ENCODE data around the gene CCDC91. TPM values are rescaled to one million over a fixed set of nuclear protein-coding genes. Genes with fewer than 3 reads are reported as not detected.
A peak's percentile ranks its signal among the peaks of the same experiment; 100 is the strongest.

The CCDC91 gene
- total RNA-seq, 3 donors from 2014 or later, result 25.0 to 42.5 (median 27.8) TPM

DNA sequence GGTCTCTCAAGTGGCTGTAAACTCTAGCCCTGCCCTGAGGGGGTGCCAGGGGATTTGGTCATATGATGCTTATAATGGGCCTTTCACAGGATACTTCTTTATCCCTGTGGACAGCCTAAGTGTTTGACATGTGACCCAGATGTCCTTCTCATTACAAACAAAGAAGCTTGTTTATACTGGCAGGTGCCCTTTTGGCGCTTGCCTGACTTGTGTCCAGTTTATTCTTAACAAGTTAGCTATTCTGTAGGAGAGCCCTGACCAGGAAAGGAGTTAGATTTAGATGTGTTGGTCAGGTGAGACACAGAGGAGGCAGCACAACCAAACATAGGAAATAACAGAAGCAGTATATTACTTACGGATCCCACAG lies 51.9 kb downstream of the CCDC91 start:
- H3K9me3 ChIP-seq, result no peaks in the 10 kb centered on the region
- DNase-seq (no peak), ATAC-seq (no peak)
- no peaks in the 10 kb centered on the region for H3K36me3 ChIP-seq (ENCODE audit: low read depth)
- H3K4me1 ChIP-seq (ENCODE audit: low read depth), result no peaks in the 10 kb centered on the region
- intact Hi-C loops (cut with DNase I, micrococcal nuclease), result no loop called here
- no peak overlapping the region for H3K4me3 ChIP-seq
- TF ChIP-seq, protein P1, sequence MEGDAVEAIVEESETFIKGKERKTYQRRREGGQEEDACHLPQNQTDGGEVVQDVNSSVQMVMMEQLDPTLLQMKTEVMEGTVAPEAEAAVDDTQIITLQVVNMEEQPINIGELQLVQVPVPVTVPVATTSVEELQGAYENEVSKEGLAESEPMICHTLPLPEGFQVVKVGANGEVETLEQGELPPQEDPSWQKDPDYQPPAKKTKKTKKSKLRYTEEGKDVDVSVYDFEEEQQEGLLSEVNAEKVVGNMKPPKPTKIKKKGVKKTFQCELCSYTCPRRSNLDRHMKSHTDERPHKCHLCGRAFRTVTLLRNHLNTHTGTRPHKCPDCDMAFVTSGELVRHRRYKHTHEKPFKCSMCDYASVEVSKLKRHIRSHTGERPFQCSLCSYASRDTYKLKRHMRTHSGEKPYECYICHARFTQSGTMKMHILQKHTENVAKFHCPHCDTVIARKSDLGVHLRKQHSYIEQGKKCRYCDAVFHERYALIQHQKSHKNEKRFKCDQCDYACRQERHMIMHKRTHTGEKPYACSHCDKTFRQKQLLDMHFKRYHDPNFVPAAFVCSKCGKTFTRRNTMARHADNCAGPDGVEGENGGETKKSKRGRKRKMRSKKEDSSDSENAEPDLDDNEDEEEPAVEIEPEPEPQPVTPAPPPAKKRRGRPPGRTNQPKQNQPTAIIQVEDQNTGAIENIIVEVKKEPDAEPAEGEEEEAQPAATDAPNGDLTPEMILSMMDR (IDR thresholded peaks at IDR 0.05), result no peak

DNA sequence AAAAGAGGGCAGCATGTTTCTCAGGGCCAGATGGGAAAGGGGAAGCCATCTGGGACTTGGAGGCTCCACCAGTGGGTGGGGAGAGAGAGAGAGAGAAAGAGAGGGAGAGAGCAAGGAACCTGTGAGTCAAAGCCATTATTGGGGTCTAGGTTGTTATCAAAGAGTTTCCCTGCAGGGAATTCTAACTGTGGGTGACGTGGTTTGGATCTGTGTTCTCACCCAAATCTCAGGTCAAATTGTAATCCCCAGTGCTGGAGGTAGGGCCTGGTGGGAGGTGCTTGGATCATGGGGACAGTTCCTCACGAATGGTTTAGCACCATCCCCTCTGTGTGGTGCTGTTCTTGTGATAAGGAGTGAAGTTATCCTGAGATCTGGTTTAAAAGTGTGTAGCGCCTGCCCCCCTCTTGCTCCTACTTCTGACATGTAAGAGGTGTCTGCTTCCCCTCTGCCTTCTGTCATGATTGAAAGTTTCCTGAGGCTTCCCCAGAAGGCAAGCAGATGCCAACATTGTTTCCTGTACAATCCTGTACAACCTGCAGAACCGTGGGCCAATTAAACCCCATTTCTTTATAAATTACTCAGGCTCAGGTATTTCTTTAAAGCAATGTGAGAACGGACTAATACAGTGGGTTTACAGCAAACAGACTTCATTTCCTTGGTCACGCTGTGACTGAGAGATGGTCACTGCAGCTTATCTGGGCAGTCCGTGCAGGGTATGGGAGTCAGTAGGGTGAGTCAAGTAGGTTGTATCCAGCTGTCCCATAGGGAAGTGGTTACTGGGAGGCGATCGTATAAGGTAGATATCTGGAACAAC lies 52.4 kb downstream of the CCDC91 start:
- DNase-seq, result peak in 1 of 3 donors; percentile 8
- Histone ChIP-seq H3K4me1 (ENCODE audit: low read depth) (no peaks in the 10 kb centered on the region), H3K36me3 (ENCODE audit: low read depth) (no peaks in the 10 kb centered on the region), H3K4me3 (no peak overlapping the region), H3K9me3 (no peaks in the 10 kb centered on the region)
- intact Hi-C loops (cut with DNase I, micrococcal nuclease), result no loop called here
- TF ChIP-seq, protein P1 (IDR thresholded peaks at IDR 0.05), result no peak
- ATAC-seq, result peak; percentile 91

DNA sequence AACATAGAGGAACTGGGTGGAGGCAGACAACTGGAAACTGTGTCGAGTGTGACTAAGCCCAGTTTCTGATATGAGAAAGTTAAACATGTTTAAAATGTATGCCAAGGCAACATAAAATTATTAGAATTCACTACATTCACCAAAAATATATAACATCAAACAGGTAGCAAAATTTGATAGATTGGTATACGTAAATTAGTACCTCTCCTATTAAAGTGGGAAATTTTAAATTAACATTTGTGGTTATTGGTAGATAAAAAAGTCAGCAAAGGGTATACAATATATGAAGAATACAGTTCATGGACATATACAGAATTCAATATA lies 53.0 kb downstream of the CCDC91 start:
- TF ChIP-seq, protein P1 (IDR thresholded peaks at IDR 0.05), result no peak
- Histone ChIP-seq H3K9me3 (no peaks in the 10 kb centered on the region), H3K4me3 (no peak overlapping the region), H3K36me3 (ENCODE audit: low read depth) (no peaks in the 10 kb centered on the region), H3K4me1 (ENCODE audit: low read depth) (no peaks in the 10 kb centered on the region)
- DNase-seq (no peak), ATAC-seq (no peak)
- intact Hi-C loops (cut with DNase I, micrococcal nuclease), result no loop called here

DNA sequence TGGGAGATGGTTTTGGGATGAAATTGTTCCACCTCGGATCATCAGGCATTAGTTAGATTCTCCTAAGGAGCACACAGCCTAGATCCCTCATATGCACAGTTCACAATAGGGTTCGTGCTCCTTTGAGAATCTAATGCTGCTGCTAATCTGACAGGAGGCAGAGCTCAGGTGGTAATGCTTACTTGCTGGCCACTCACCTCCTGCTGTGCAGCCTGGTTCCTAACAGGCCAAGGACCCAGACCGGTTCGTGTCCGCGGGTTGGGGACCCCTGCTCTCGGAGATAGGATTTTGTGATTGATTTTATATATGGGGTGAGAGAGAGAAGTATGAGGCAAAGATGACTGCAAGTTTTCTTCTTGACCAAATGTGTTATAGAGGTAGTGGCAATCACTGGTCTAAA lies 57.5 kb downstream of the CCDC91 start:
- intact Hi-C loops (cut with DNase I, micrococcal nuclease), result no loop called here

DNA sequence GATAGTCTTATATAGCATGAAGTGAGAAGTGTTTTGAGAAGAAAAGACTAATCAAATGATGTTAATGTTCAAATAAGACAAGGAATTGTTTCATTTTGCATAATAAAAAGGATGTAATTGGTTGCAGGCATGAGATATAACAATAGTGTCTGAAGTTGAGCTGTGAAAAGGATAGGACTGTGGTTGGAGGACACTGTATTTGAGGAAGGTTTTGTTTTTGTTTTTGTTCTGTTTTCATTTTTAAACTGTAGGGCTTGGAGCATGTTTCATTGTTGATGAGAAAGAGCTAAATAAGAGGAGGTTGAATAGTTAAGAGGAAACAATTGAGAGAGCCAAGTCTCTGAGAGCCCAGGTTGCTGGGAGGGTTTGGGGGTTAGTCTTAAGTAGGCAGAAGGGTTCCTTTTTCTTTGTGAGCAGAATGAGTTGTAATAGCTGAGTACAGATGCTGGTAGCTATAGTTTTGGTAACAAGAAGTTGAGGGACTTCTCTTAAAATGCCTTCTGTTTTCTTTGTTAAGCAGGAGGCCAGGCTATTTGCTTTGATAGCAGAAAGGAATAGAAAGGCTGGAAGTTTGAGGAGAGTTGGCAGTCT lies 58.4 kb downstream of the CCDC91 start:
- H3K4me3 ChIP-seq, result no peak overlapping the region
- H3K9me3 ChIP-seq, result no peaks in the 10 kb centered on the region
- no peak for DNase-seq
- H3K36me3 ChIP-seq (ENCODE audit: low read depth), result no peaks in the 10 kb centered on the region
- ATAC-seq, result no peak
- intact Hi-C loops (cut with DNase I, micrococcal nuclease), result no loop called here
- no peaks in the 10 kb centered on the region for H3K4me1 ChIP-seq (ENCODE audit: low read depth)
- TF ChIP-seq, protein P1 (IDR thresholded peaks at IDR 0.05), result no peak

More for the DNA sequence above, 57.5 kb downstream of the CCDC91 start:
- Histone ChIP-seq H3K4me3 (no peak overlapping the region), H3K36me3 (ENCODE audit: low read depth) (no peaks in the 10 kb centered on the region), H3K4me1 (ENCODE audit: low read depth) (no peaks in the 10 kb centered on the region), H3K9me3 (no peaks in the 10 kb centered on the region)
- no peak for DNase-seq
- TF ChIP-seq, protein P1 (IDR thresholded peaks at IDR 0.05), result no peak
- no peak for ATAC-seq

Measured in mucosa of descending colon (tissue), 3 donors.